HL-60 (cell line): Measurements from ENCODE around the gene CD300LB.
A peak's percentile ranks its signal among the peaks of the same experiment; 100 is the strongest.

Source experiments
- DNase-seq, 2 experiments: peaks; one replicate each; pipeline ENCODE4 v3.0.0-alpha.2; 2010 to 2020; ENCODE audit warnings: low read depth in 1 of 2, low spot score in 1 of 2
- H3K27ac ChIP-seq: fragments of 250-450 bp; sonication (Bioruptor Pico); replicated peaks from 2 replicates; pipeline ENCODE4 v1.5.1; 2020; ENCODE audit warnings: mild to moderate bottlenecking, moderate library complexity
- H3K27me3 ChIP-seq: fragments of 250-450 bp; sonication (Bioruptor Pico); 2 replicates; pipeline ENCODE4 v1.5.1; 2021; ENCODE audit warnings: mild to moderate bottlenecking, moderate library complexity; ENCODE audit not compliant: insufficient read depth, poor library complexity, severe bottlenecking
- H3K4me3 ChIP-seq: replicated peaks from 2 replicates; pipeline ENCODE4 v1.5.1; 2011; ENCODE audit warnings: mild to moderate bottlenecking, control low read depth, low read length; ENCODE audit not compliant: insufficient read depth
- GABPA ChIP-seq: IDR thresholded peaks from 2 replicates; pipeline ENCODE4 v1.6.1; 2012; ENCODE audit warnings: low read depth
- POLR2AphosphoS5 ChIP-seq: IDR thresholded peaks from 2 replicates; pipeline ENCODE4 v1.6.1; 2012; ENCODE audit warnings: low read depth
- SPI1 ChIP-seq: IDR thresholded peaks from 2 replicates; pipeline ENCODE4 v1.6.1; 2012; ENCODE audit warnings: low read depth, mild to moderate bottlenecking, borderline replicate concordance
- TF ChIP-seq, protein P1 (sequence below): IDR thresholded peaks from 2 replicates; pipeline ENCODE4 v1.6.1; 2012; ENCODE audit warnings: low read depth; ENCODE audit not compliant: insufficient replicate concordance
- TF ChIP-seq, protein P2 (sequence below): IDR thresholded peaks from one replicate; pipeline ENCODE4 v1.5.1; 2011; ENCODE audit warnings: low read length, control low read depth, inconsistent platforms; ENCODE audit not compliant: insufficient read depth

Gene CD300LB

DNA sequence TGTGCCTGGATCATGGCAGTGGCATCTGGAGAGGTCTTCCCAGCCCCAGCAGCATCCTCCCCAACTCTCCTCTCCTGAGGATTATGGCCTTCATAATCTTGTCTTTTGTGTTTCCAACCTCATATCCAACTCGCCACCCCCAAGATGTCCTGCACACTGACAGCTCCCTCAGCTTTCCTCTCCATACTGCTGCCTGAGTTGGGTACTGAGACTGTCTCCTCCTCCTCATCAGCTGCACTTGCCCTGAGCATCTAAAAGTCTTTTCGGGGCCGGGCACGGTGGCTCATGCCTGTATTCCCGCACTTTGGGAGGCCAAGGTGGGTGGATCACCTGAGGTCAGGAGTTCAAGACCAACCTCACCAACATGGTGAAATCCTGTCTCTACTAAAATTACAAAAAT is 2.0 kb downstream of the CD300LB start:
- TF ChIP-seq, protein P1, sequence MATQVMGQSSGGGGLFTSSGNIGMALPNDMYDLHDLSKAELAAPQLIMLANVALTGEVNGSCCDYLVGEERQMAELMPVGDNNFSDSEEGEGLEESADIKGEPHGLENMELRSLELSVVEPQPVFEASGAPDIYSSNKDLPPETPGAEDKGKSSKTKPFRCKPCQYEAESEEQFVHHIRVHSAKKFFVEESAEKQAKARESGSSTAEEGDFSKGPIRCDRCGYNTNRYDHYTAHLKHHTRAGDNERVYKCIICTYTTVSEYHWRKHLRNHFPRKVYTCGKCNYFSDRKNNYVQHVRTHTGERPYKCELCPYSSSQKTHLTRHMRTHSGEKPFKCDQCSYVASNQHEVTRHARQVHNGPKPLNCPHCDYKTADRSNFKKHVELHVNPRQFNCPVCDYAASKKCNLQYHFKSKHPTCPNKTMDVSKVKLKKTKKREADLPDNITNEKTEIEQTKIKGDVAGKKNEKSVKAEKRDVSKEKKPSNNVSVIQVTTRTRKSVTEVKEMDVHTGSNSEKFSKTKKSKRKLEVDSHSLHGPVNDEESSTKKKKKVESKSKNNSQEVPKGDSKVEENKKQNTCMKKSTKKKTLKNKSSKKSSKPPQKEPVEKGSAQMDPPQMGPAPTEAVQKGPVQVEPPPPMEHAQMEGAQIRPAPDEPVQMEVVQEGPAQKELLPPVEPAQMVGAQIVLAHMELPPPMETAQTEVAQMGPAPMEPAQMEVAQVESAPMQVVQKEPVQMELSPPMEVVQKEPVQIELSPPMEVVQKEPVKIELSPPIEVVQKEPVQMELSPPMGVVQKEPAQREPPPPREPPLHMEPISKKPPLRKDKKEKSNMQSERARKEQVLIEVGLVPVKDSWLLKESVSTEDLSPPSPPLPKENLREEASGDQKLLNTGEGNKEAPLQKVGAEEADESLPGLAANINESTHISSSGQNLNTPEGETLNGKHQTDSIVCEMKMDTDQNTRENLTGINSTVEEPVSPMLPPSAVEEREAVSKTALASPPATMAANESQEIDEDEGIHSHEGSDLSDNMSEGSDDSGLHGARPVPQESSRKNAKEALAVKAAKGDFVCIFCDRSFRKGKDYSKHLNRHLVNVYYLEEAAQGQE = no peak
- TF ChIP-seq SPI1 (no peak), POLR2AphosphoS5 (no peak), GABPA (no peak)
- TF ChIP-seq, protein P2, sequence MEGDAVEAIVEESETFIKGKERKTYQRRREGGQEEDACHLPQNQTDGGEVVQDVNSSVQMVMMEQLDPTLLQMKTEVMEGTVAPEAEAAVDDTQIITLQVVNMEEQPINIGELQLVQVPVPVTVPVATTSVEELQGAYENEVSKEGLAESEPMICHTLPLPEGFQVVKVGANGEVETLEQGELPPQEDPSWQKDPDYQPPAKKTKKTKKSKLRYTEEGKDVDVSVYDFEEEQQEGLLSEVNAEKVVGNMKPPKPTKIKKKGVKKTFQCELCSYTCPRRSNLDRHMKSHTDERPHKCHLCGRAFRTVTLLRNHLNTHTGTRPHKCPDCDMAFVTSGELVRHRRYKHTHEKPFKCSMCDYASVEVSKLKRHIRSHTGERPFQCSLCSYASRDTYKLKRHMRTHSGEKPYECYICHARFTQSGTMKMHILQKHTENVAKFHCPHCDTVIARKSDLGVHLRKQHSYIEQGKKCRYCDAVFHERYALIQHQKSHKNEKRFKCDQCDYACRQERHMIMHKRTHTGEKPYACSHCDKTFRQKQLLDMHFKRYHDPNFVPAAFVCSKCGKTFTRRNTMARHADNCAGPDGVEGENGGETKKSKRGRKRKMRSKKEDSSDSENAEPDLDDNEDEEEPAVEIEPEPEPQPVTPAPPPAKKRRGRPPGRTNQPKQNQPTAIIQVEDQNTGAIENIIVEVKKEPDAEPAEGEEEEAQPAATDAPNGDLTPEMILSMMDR = no peak
- no peak for DNase-seq
- Histone ChIP-seq H3K27ac (peak overlapping the region; percentile 27), H3K4me3 (no peak overlapping the region), H3K27me3 (no peaks in the 10 kb centered on the region)

DNA sequence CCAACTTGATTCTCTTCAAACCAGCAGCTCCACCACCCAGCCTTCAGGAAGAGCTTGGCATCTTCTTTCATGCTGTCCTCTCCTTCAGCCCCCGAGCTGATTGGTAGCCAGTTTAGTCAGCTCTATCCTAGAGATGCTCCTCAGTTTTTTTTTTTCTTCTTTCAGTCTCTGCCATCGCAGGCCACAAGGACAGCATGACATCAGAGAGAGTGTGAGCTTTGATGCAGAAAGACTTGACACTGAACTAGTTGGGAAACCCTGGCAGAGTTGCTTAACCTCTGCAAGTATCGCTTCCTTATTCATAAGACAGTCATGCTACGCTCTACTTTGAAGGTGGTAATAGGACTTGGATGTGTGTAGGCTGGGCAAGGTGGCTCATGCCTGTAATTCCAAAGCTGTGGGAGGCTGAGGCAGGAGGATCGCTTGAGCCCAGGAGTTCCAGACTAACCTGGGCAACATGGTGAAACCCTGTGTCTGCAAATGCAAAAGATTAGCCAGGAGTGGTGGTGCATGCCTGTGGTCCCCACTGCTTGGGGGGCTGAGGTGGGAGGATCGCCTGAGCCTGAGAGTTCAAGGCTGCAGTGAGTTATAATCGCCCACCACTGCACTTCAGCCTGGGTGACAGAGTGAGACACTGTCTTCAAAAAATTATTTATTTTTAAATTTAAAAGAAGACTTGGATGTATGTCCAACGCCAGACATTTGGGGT is 2.6 kb downstream of the CD300LB start:
- 0 out of 2 replicates have a peak, but pooled peaks have one; percentile 29 for TF ChIP-seq GABPA
- TF ChIP-seq, protein P1 = peak; percentile 13
- peak; percentile 80 for TF ChIP-seq SPI1
- TF ChIP-seq POLR2AphosphoS5 = peak; percentile 79
- TF ChIP-seq, protein P2 = no peak
- Histone ChIP-seq H3K27ac (peak overlapping the region; percentile 31), H3K27me3 (no peaks in the 10 kb centered on the region), H3K4me3 (no peak overlapping the region)
- DNase-seq = peak; percentile 98 to 99

GRCh38 chr17:74527756-74528155 is 3.5 kb downstream of the CD300LB start:
- TF ChIP-seq POLR2AphosphoS5 (no peak), SPI1 (no peak), GABPA (no peak)
- TF ChIP-seq, protein P2 = no peak
- TF ChIP-seq, protein P1 = no peak
- Histone ChIP-seq H3K4me3 (no peak overlapping the region), H3K27me3 (no peaks in the 10 kb centered on the region), H3K27ac (peak overlapping the region; percentile 31)
- no peak for DNase-seq
